GM18508 (cell line): ENCODE results near the gene SCG5.
A peak's percentile ranks its signal among the peaks of the same experiment; 100 is the strongest.
"Not testable (repeated sequence)": the region's sequence is repeated elsewhere in the genome, so short reads cannot be mapped to it uniquely, and the experiment has no call there.

Experiments
- ATAC-seq: cut with Tn5 transposase; IDR thresholded peaks from one replicate; pipeline ENCODE4 v1.9.1; 2021; ENCODE audit warnings: moderate number of reproducible peaks; ENCODE audit not compliant: insufficient read depth, unreplicated experiment

Gene SCG5, protein sequence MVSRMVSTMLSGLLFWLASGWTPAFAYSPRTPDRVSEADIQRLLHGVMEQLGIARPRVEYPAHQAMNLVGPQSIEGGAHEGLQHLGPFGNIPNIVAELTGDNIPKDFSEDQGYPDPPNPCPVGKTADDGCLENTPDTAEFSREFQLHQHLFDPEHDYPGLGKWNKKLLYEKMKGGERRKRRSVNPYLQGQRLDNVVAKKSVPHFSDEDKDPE

DNA sequence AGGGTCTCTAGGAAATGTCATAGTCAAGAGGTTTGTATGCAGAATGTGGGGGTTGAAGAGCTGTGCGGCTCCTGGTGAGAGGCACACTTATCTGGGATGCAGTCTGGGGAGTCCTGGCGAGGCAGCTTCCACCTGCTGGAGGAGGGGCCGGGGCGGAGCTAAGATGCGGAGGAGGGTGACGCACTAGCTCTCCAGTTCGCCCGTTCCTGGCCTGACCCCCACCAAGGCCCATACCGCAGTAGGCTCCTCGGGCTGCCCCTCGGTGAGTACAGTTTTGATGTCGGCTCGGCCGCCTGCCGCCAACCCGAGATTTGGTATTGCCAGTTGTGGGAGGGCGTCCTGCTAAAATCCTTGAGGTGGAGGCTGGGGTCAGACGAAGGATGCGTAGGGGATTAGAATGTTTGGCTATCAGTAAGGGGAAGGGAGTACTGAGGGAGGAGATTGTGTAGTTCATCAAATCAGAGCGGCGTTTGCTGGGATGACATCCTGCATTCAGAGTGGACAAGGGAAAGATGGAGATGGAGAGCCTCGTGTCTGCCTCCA, at the start of gene SCG5:
TSS of gene SCG5 (plus strand) at position 194 of the 543 bp plus-strand sequence. CDS start 1,883 bp downstream, outside the sequence.
- ATAC-seq: no peak

DNA sequence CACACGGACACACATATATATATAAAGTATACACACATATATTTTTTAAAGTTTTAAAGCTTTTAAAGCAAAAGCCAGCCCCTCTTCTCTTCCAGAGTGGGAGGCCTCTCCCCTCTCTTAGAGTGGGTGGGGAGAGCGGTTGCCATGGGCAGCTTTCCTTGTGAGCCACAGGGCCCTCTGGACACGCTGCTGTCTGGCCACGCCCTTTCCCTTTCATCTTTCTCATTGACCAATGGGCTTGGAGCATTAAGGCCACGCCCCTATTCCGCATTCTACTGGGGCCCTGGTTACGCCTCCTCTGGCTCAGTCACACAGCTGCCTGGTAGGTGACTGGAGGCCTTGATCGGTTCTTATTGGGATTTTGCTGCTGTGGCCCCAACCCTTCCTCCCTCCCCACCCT, 48.4 kb upstream of the SCG5 start, which contains the start of gene GOLGA8N:
TSS of gene GOLGA8N (plus strand) at position 306 of the 400 bp plus-strand sequence.
- not testable (repeated sequence) for ATAC-seq

DNA sequence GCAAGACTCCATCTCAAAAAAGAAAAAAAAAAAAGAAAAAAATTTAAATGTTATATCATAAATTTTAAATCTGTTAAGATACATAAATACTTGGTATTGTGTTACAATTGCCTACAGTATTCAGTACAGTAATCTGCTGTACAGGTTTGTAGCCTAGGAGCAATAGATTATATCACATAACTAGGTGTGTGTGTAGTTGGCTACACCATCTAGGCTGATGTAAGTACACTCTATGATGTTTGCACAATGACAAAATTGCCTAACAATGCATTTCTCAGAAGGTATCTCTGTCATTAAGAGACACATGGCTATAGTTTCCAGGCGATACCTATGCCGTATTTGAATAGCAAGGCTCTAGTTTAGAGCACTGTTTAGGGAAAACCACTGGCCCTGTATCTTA, 32.0 kb upstream of the SCG5 start:
- ATAC-seq: not testable (repeated sequence)

DNA sequence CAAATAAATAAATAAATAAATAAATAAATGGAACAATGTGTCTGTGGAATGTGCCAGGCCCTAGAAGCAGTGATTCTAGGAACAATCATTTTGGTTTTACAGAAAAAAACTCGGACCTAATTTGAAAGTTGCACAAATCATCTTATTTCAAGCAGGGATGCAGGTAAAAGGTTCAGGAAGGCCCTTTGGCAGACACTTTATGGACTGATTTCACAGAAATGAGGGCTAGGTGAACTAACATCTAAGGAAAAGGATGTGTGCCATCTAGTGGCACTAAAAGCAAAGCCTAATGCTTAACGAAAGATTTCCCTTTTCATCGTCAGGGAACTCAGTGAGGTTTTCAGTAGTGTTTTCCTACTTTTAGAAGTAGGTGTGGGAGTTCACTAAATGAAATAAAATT, 30.8 kb upstream of the SCG5 start:
- ATAC-seq: not testable (repeated sequence)

DNA sequence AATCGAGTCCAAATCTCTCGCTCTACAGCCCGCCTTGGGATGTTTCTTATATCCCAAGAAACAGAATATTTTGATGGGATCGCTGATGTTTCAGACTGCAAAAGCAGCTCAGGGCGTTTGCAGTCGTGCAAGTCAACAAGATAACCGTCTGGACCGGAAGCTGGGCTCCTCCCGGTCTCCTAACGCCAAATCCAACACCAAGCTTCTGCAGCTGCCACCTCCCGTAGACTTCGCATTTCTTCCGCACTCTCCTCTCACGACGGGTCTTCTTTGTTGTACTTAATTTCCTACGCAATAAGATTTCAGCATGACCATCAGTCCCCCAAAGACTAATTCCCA, 26.8 kb upstream of the SCG5 start:
- ATAC-seq: not testable (repeated sequence)

DNA sequence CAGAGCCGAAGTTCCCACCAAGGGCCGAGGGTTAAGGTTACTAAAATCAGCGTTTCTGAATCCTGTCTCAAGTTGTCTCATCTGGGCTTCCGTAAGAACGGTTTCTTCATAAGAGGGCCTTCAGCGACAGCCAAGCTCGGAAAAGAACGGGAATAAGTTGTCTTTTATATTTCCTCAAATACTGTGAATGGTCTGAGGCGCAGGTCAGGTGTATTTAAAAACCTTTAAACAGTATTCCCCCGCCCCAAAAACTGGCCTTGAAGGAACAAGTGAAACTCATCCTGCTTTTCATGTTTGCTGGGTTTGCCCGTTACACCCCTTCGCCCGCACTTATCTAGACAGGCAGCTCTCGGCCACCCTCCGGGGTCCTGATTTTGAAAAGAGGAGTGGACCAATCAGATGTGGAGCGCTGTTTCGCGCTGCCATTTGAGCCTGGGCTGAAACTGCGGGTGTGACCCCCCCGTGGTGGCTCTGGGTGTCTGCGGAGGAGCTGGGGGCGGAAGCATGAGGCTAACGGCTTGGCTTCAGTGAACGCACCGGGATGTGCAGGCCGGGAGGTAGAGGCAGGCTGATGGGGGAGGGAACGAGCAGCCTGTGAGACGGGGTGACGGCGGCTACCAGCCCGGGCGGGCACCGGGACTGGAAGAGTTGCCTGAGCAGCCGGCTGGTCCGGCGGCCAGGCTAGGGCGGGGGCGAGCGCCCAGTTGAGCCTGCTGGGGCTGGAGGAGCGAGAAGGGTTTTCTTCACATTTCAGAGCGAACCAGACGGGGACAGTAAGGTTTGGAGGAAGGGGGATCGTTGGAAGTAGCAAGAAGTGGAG, 26.2 kb upstream of the SCG5 start, which contains the start of gene ARHGAP11A:
TSS of gene ARHGAP11A (plus strand) at position 454 of the 820 bp plus-strand sequence. CDS start 708 bp downstream, outside the sequence.
- not testable (repeated sequence) for ATAC-seq

DNA sequence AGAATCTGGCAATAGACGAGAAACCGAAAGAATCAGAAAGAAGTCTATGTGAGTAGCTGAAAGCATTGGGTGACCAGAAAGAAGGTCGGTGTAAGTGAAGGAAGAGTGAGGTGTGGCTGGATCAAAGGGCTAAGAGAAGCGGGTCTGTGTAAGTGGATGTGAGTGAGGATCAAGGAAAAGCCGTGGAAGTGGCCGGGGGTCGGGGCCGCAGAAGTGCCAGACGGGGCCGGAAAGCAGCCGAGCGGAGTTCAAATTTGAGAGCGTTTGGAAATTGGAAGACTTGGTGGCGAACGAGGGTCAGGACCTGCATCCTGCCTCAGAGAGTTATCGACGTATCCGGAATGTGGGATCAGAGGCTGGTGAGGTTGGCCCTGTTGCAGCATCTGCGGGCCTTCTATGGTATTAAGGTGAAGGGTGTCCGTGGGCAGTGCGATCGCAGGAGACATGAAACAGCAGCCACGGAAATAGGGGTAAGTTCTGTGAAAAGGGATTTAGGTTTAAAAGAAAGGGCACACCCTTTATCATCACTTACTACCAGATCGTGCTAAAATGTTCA, 25.6 kb upstream of the SCG5 start:
- not testable (repeated sequence) for ATAC-seq

DNA sequence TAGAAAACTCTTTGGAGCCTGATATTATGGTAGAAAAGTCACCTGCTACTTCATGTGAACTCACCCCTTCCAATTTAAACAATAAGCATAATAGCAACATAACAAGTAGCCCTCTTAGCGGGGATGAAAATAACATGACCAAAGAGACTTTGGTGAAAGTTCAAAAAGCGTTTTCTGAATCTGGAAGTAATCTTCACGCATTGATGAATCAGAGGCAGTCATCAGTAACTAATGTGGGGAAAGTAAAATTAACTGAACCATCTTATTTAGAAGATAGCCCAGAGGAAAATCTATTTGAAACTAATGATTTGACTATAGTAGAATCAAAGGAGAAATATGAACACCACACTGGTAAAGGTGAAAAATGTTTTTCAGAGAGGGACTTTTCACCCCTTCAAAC, 5.1 kb upstream of the SCG5 start:
- ATAC-seq: no peak

DNA sequence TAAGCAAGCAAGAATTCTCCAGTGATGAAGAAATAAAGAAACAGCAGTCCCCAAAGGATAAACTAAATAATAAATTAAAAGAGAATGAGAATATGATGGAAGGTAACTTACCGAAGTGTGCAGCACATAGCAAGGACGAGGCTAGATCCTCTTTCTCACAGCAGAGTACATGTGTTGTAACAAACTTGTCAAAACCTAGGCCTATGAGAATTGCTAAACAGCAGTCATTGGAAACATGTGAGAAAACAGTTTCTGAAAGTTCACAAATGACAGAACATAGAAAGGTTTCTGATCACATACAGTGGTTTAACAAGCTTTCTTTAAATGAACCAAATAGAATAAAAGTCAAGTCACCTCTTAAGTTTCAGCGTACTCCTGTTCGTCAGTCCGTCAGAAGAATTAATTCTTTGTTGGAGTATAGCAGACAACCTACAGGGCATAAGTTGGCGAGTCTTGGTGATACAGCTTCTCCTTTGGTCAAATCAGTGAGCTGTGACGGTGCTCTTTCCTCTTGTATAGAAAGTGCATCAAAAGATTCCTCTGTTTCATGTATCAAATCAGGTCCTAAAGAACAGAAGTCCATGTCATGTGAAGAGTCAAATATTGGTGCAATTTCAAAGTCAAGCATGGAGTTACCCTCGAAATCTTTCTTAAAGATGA, 4.5 kb upstream of the SCG5 start:
- no peak for ATAC-seq

DNA sequence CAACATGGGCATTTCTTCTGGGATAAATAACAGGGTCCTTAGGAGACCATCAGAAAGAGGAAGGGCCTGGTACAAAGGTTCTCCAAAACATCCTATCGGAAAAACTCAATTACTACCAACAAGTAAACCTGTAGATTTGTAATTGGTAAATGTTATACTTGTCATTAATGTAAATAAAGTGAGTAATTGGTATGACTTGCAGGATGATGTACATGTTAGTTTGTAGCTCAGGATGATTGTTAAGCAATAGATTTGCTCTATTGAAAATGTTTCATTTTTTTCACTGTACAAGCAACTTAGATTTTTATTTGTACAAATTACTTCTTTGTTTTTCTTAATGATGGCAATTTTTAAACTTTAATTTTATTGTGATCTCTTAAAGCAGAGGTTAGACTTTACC, 3.8 kb upstream of the SCG5 start:
- no peak for ATAC-seq

DNA sequence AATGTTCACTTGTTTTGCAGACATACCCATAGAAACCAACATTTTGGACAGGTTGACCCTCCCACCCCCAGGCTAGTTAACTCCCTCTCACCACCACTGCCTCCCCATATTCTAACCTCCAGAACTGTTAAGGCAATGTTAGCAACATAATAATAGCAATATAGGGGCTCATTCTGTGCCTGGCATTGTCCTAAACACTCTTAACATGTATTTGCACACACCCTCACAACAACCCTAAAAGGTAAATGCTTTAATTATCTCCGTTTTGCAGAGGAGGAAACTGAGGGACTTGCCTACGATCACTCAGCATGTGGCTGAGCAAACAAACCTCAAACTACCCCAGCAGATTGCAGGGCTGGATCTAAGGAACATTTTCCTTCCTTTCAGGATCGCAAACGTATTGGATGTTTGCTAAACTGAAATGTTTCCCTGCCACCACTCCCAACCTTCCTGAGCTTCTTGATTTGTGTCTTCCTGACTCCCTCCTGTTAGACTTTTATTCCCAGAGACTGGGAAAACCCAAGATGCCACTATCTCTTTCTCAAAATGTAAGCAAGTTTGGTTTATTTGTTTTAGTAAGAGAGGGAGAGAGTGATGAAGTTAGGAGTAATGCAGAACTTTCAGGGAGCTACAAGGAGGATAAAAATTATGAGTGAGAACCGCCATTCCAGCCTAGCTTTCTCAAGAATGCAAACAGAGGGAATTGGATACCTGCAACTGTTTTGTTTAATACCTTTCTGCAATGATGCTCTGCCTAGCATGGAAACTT, 1.3 kb downstream of the SCG5 start:
- no peak for ATAC-seq

DNA sequence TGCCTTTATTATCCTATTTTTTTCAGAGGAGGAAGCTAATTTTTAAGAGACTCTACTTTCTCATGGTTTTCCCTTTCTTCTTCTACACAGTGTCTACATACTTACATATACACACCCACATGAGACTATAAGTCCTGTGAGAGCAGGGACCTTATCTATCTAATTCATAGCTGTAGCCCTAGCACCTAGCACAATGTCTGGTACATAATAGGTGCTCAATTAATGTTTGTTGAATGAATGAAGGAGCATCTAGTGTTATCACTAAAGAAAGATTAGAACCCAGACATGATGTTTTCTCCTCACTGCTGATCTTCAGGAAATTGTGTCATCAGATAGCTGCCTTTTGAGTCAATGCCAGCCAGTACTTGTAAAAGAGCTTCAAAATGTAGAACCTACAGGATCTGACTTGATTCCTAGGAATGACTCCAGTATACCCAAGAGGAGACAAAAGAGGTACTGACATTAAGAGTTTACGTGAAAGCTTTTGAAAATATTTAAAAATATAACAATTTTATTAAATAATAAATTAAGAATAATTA, 2.5 kb downstream of the SCG5 start:
- no peak for ATAC-seq

DNA sequence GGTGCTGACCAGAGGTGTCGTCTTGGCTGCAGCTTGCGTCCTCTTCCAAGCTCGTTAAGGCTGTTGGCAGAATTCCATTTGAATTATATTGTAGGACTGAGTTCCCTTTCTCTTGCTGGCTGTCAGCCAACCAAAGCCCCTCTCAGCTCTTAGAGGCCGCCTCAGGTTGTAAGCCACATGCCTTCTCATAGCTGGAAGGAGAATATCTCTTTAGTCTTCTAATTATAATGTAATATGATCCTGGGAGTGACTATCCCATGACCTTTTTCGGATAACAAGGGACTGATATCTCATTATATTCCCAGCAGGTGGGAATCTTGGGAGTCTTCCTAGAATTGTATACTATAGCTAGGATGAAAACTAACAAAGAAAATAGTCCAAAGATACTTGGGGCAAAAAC, 4.8 kb downstream of the SCG5 start:
- ATAC-seq: no peak

DNA sequence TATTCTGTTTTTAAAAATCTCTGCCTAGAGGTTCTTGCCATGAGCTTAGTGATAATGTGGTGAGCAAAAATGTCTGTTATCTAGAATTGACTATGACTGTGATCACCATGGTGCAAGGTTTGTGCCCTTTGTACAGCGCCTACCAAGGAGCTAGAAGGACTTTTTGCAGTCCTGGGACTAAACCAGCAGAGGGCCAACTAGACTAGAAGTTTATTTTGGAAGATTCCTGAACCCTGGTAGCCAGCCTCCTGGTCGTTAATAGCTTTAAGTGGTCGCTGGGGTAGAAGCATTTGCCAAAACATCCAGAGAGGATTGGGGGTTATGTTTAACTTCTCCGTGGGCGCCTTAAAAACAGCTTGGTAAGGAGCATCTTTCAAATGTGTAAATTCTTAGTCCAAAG, 7.8 kb downstream of the SCG5 start:
- no peak for ATAC-seq

DNA sequence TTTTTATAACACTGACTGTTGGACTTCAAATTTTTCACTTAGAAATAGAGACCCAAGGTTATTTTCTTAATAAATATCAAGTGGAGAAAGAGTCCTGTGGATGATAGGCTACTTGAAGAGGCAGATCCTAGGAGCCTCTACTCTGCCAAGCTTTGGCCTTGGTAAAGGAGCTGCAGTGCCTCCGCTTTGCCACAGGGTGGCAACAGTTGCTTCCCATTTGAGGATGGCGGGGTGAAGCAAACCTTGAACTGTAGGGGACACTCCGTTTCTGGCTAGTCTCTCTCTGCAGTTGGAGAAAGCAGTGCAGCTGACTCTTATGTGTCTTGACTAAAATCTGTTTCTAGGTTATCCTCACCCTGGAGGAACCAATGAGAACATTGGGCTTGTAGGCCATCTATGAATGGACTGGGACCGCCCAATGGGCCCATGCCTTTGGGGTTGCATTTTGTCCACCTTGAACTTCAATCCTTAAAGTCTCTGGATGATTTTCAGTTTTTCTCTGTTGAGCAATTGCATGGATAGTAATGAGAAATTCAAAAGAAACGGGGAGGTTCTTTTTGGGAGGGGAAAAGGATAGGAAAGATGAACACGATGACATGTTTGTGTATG, 9.8 kb downstream of the SCG5 start:
- ATAC-seq: no peak

DNA sequence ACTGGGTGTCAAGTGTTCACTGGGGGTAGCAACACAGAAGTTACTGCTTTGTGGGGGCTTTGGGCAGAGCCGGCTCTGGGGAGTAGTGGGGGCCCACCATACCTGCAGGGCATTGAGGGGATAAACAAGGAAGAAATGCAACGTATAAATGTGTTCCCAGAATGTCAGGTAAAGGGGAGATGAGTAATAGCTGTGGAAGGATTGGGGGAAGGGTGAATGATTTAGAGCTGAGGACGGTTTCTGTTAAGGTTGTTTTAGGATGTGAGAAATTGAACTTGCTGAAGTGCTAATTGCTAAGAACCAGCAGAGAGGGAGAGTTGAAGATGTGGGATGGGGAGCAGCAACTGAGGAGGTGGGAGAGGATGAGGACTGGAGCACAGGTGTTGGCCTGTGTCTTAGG, 10.7 kb downstream of the SCG5 start:
- no peak for ATAC-seq

DNA sequence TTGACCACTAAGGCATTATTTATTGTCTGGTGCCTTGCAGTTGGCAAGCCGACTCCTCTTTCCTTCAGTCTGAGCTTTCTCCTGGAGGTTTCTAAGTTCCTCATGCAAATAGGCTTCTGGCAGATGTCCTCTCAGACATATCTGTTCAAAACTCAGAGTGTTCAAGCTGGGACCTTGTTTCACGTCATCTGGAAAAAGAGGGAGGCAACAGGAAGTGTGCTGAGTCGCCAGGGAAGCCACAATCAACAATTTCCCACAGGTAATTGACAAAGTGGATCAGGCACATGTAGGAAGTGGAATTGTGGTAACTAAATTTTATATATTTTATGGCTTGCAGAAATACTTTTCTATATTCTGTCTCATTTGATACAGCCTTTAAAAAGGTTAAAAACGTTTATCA, 14.6 kb downstream of the SCG5 start:
- ATAC-seq: no peak

DNA sequence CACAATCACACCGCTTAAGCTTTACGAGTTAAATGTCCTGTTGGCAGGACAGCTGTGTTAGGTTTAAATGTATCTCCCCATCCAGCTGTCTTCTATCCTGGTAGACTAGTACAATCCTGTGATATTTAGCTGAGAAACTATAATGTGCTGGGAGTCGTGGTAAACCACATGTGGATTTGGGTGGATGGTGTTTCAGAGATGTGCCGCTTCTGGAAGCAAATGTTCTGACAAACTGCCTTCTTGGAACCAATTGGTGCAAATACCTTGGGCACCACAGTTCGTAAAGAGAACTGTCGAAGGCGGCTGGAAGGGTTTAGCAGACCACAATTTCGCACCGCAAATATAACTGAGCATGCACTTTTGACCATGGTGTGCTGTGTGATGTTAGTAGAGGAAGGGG, 15.0 kb downstream of the SCG5 start:
- no peak for ATAC-seq

DNA sequence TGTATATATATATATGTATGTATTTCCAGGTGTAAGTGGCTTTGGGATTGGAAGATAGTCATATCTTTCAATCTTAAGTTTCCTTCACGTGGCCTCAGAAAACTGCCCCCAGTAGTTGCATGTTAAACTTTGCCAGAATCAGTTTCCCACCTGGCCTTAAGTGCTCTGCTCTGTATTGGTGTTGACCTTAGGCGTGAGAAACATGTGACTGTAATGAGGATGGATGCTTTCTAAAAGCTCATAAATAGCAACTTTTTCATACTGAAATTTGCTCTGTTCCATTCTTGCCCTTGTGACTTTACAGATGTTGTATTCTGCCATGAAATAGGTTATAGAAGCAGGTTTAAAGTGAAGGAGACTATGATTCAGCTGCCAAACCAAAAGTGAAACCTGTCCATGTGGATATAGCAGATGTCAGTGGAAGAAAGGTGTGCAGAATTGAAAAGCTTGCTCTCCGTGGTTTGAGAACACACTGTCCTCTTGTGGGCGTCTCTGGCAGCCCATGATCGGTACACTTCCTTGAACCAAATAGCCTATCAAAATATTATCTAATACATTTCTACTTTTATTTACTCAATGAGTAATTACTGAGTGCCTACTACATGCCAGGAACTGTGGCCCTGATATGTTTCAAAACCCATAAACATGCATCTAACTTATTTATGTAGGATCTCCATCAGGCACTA, 15.8 kb downstream of the SCG5 start:
- ATAC-seq: peak; percentile 61
